Stimulated activated CD8-positive, alpha-beta memory T cell treated with anti-CD3 and anti-CD28 coated beads, Interleukin-15, amount 100 ng/mL, for 4 hours (primary cell): Measurements from ENCODE around the gene NFS1.

Experiments used
- DNase-seq, 2 donors: peaks; one replicate each; pipeline ENCODE4 v3.0.0-alpha.2; 2020; ENCODE audit warnings: low read depth in 2 of 2

NFS1 gene

GRCh38 chr20:35641743-35642142, 57.4 kb downstream of the NFS1 start:
- DNase-seq, result no peak

DNA sequence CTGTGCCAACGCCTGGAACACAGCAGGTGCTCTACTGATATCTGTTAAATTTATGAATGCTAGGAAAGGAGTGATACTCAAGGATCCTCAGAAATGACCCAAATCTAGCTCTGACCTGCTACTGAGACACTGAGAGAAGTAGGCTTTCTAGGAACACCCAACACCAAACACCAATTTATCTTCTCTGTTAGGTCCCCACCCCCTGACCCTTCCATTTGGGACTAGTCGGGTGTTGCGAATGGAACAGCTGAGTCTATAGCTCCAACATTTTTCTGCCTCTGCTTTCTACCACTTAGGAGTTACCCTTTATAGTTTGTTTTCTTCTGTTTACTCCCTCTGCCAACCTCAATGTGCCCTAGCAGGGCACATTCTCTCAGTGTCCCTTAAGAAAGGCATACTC, 58.4 kb downstream of the NFS1 start:
- no peak for DNase-seq

GRCh38 chr20:35638751-35639150, 60.4 kb downstream of the NFS1 start:
- DNase-seq, result no peak

- no peak for DNase-seq
Measured at GRCh38 chr20:35637276-35637675, 61.9 kb downstream of the NFS1 start.

- no peak for DNase-seq
Measured at GRCh38 chr20:35636095-35636494, 63.1 kb downstream of the NFS1 start.

- no peak for DNase-seq
Measured at GRCh38 chr20:35635652-35636051, 63.5 kb downstream of the NFS1 start.

GRCh38 chr20:35632539-35633115, 66.5 kb downstream of the NFS1 start:
- no peak for DNase-seq

DNA sequence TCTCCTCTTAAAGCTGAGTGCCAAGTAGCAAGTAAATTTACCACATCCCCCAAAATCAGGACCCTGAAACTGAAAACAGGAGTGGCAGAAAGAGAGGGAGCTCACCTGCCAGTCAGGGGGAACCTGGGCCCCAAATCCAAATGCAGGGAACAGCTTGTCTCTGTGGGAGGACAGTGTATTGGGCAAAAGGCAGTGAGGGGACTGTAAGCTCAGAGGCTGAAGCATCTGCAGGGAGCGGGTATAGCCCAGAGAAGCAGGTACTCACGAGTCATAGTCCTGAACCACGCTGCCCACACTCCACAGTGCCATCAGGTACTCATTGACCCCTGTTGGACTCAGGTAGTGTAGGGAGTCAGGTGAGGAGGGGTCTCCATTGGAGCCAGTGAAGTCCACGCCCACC, 68.5 kb downstream of the NFS1 start:
- no peak for DNase-seq

DNA sequence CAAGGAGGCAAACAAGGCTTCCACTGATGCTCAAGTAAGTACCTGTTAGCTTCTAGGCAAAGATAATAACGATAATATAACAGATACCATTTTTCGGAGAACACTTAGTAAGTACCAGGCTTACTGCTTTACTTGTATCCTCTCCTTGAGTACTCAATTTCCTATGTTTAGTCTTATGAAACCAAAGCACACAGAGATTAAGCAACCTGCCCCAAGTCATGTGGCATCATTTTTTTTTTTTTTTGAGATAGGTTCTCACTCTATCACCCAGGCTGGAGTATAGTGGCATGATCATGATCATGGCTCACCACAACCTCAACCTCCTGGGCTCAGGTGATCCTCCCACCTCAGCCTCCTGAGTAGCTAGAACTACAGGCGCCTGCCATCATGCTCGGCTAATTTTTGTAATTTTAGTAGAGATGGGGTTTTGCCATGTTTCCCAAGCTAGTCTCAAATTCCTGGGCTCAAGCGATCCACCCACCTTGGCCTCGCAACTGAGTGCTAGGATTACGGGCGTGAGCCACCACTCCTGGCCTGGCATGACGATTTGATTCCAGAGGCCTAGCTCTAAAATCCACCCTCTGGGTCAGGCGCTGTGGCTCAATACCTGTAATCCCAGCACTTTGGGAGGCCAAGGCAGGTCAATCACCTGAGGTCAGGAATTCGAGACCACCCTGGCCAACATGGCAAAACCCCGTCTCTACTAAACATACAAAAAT, 69.6 kb downstream of the NFS1 start:
- DNase-seq, result no peak

- no peak for DNase-seq
Measured at GRCh38 chr20:35627121-35627520, 72.0 kb downstream of the NFS1 start.

GRCh38 chr20:35626386-35627001, 72.7 kb downstream of the NFS1 start:
- no peak for DNase-seq

DNA sequence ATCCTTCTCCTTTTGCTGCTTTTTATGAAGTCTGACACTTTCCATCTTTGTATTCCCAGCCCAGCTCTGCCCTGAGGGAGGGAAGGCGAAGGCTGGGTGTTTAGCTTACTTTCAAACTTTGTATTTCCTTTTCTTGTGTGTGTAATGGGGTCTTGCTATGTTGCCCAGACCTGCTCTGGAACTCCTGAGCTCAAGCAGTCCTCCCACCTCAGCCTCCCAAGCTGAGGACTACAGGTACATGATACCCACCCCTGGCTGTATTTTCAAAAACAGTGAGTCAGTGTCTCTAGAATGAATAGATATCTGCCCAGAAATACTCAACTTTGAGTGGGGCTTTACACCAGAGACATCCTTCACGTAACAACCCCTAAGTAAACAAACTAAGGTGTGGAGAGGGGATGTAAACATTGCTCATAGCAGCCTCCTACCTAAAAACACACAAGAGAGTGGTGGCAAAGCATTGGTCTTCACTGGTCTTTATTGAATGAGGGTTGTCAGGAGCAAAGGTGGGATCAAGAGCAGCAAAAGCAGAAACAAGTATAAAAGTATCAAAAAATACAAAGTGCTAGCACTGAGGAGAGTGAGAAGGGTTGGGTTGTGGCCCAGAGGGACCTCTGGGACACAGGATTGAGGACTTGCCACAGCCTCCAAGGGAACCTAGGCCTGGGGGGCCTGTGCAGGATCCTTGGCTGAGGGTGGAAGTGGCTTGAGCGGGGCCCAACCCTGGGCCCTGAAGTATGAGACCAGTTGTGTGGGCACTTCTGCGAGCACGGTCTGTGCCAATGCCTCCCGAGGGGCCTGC, 73.4 kb downstream of the NFS1 start:
- no peak for DNase-seq

DNA sequence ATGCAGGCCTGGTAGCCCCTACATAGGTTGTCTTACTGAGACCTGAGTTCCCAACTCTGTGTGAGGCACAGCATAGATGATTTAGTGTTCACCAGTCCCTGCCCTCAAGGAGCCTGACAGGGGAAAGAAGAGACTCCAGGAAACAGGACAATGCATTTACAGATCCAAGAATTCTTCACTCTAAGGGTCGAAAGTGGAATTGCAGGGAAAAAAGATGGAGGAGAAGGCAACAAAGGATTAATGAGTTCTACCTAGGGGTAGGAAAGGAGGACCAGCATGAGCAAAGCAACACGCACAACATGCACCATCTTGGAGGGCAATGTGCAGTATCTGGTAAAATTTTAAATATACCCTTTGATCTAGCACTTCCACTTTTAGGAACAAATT, 77.6 kb downstream of the NFS1 start:
- no peak for DNase-seq

- DNase-seq, result no peak
Measured at GRCh38 chr20:35620818-35621559, 78.2 kb downstream of the NFS1 start.

- DNase-seq, result peak; percentile 51 to 56
Measured at GRCh38 chr20:35619196-35620095, 79.7 kb downstream of the NFS1 start.

DNA sequence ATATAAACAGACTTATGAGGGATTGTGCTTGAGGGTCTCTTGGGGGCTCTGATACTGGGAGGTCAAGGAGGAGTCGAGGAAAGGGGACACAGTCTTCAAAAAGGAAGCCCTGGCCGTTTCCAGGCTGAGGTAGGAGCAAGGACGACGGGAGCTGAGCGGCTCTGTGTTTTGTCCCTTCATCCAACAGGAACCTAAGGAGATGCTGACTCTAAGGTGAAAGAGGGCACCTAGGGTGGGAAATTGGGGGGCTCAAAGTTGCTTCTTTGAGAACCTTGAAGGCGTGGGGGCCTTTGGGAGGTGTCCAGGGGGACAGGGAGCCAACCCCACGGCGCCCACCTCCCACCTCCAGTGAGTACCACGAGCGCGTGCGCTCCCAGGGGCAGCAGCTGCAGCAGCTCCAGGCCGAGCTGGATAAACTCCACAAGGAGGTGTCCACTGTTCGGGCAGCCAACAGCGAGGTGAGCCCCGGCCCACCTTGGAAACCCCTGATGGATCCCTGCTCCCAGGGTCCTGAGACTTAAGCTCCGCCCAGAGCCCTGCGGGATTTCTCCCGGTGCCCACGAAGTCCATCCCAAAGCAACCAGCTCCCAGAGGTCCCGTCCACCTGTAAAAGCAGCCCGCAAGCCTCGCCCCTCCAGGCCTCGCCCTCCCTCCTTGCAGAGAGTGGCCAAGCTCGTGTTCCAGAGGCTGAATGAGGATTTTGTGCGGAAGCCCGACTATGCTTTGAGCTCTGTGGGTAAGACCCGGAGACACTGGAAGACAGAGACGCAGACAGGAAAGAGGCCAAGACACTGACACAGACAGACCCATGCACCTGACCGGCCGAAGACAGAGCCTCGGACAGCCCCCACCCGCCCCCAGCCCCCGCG, 80.7 kb downstream of the NFS1 start:
- no peak for DNase-seq
